H1 (cell line): Measurements from ENCODE around the gene GNAI2. TPM values are rescaled to one million over a fixed set of nuclear protein-coding genes. Genes with fewer than 3 reads are reported as not detected.

ENCODE experiments used
- CTCF ChIA-PET: fragments of 300-600 bp; sonication (Branson Sonifier 250); formaldehyde crosslinking; loops from one replicate; lab custom pipeline; 2021; ENCODE audit not compliant: partially characterized antibody; lab: Charles Lee
- POLR2A ChIA-PET: fragments of 300-600 bp; sonication (Branson Sonifier 250); formaldehyde crosslinking; loops from one replicate; lab custom pipeline; 2021; ENCODE audit warnings: inconsistent platforms; ENCODE audit not compliant: partially characterized antibody; lab: Charles Lee
- DNase-seq, 2 experiments: peaks; one replicate each; pipeline versions ENCODE4 v3.0.0 to v3.0.0-alpha.2; 2010 to 2022; ENCODE audit warnings: low spot score in 2 of 2, low read depth in 1 of 2, mixed read lengths in 1 of 2
- FAIRE-seq: peaks from 2 replicates; lab custom pipeline; 2011; peaks lifted over from hg19 to GRCh38; lab: Jason Lieb, UNC
- H2AFZ ChIP-seq: 2 replicates; pipeline ENCODE4 v1.8.1; 2012; ENCODE audit warnings: low read length, inconsistent platforms
- H2AK5ac ChIP-seq: 2 replicates; pipeline ENCODE4 v1.6.1; 2013; ENCODE audit warnings: low read depth, low read length
- H2BK120ac ChIP-seq: replicated peaks from 2 replicates; pipeline ENCODE3; 2013; ENCODE audit warnings: low read depth, low read length, inconsistent platforms
- H2BK12ac ChIP-seq: 2 replicates; pipeline ENCODE4 v1.6.1; 2013; ENCODE audit warnings: low read depth, low read length
- H2BK15ac ChIP-seq: 2 replicates; pipeline ENCODE4 v1.6.1; 2013; ENCODE audit warnings: low read length
- H2BK20ac ChIP-seq: 2 replicates; pipeline ENCODE4 v1.6.1; 2013; ENCODE audit warnings: low read length
- H2BK5ac ChIP-seq: 2 replicates; pipeline ENCODE4 v1.6.1; 2013; ENCODE audit warnings: low read depth, low read length
- H3K14ac ChIP-seq: 2 replicates; pipeline ENCODE4 v1.6.1; 2013; ENCODE audit warnings: inconsistent platforms; ENCODE audit not compliant: insufficient read length
- H3K18ac ChIP-seq: 2 replicates; pipeline ENCODE4 v1.6.1; 2013; ENCODE audit warnings: low read length; ENCODE audit errors: extremely low read depth
- H3K23ac ChIP-seq: 2 replicates; pipeline ENCODE4 v1.6.1; 2013; ENCODE audit warnings: inconsistent platforms; ENCODE audit not compliant: insufficient read length
- H3K23me2 ChIP-seq: 2 replicates; pipeline ENCODE4 v1.6.1; 2013; ENCODE audit warnings: low read depth, low read length
- H3K27ac ChIP-seq: 2 replicates; pipeline ENCODE4 v1.6.1; 2011; ENCODE audit warnings: low read depth, low read length, inconsistent platforms
- H3K27me3 ChIP-seq, 4 experiments: replicated peaks in 1 of 4; 1 replicate in 1 of 4; 2 replicates in 3 of 4; pipeline versions ENCODE4 v1.6.1 to v1.8.1; 2011 to 2013; ENCODE audit warnings: low read length in 3 of 4, mild to moderate bottlenecking in 3 of 4, inconsistent platforms in 2 of 4, mixed read lengths in 2 of 4, moderate library complexity in 1 of 4; ENCODE audit not compliant: control insufficient read depth in 3 of 4, insufficient read depth in 3 of 4; ENCODE audit errors: extremely low read depth in 1 of 4
- H3K36me3 ChIP-seq, 4 experiments: 2 replicates each; pipeline versions ENCODE4 v1.6.1 to v1.8.1; 2011 to 2013; ENCODE audit warnings: mild to moderate bottlenecking in 4 of 4, low read length in 3 of 4, moderate library complexity in 2 of 4, control low read depth in 1 of 4, inconsistent platforms in 1 of 4; ENCODE audit not compliant: insufficient read depth in 4 of 4, control insufficient read depth in 2 of 4
- H3K4ac ChIP-seq: replicated peaks from 2 replicates; pipeline ENCODE3; 2013; ENCODE audit warnings: low read length, low read depth, mixed read lengths, inconsistent platforms; ENCODE audit not compliant: insufficient read length
- H3K4me1 ChIP-seq, 4 experiments: replicated peaks in 1 of 4; 1 replicate in 1 of 4; 2 replicates in 3 of 4; pipeline versions ENCODE4 v1.6.1 to v1.8.1; 2011 to 2013; ENCODE audit warnings: low read length in 3 of 4, inconsistent platforms in 2 of 4, mixed read lengths in 1 of 4; ENCODE audit not compliant: insufficient read depth in 4 of 4, control insufficient read depth in 3 of 4
- H3K4me2 ChIP-seq, 2 experiments: 2 replicates each; pipeline versions ENCODE4 v1.6.1 to v1.8.1; 2011 to 2013; ENCODE audit warnings: low read depth in 2 of 2, low read length in 2 of 2, control low read depth in 1 of 2, inconsistent platforms in 1 of 2, mild to moderate bottlenecking in 1 of 2; ENCODE audit not compliant: insufficient read depth in 1 of 2
- H3K4me3 ChIP-seq, 4 experiments: fragments of 200-600, 300-600 bp in 1 of 4; sonication (generic), shearing (Covaris generic), sonication (Bioruptor Twin) in 1 of 4; 2 replicates each; pipeline versions ENCODE4 v1.5.1 to v1.8.1; 2011 to 2016; ENCODE audit warnings: low read length in 4 of 4, low read depth in 3 of 4, control low read depth in 2 of 4, inconsistent platforms in 2 of 4, mild to moderate bottlenecking in 2 of 4, mixed read lengths in 1 of 4, moderate library complexity in 1 of 4; ENCODE audit not compliant: insufficient read depth in 2 of 4; ENCODE audit errors: extremely low read depth in 1 of 4
- H3K56ac ChIP-seq: replicated peaks from 2 replicates; pipeline ENCODE3; 2013; ENCODE audit warnings: low read depth, mild to moderate bottlenecking, mixed read lengths, low read length, inconsistent platforms; ENCODE audit not compliant: insufficient read length
- H3K79me1 ChIP-seq: 2 replicates; pipeline ENCODE4 v1.6.1; 2013; ENCODE audit warnings: low read depth, low read length, control low read depth
- H3K79me2 ChIP-seq, 2 experiments: 2 replicates each; pipeline versions ENCODE4 v1.6.1 to v1.8.1; 2012 to 2013; ENCODE audit warnings: low read length in 2 of 2, mild to moderate bottlenecking in 2 of 2, inconsistent platforms in 1 of 2; ENCODE audit not compliant: insufficient read depth in 2 of 2, control insufficient read depth in 1 of 2
- H3K9ac ChIP-seq, 4 experiments: replicated peaks in 1 of 4; 1 replicate in 1 of 4; 2 replicates in 3 of 4; pipeline versions ENCODE4 v1.6.1 to v1.8.1; 2011 to 2013; ENCODE audit warnings: low read depth in 3 of 4, low read length in 3 of 4, control low read depth in 2 of 4, mild to moderate bottlenecking in 2 of 4, moderate library complexity in 2 of 4, inconsistent platforms in 1 of 4; ENCODE audit errors: extremely low read depth in 1 of 4
- H3K9me3 ChIP-seq, 2 experiments: 2 replicates each; pipeline versions ENCODE4 v1.6.1 to v1.8.1; 2012 to 2013; ENCODE audit warnings: mild to moderate bottlenecking in 2 of 2, moderate library complexity in 2 of 2, control low read depth in 1 of 2, inconsistent platforms in 1 of 2, low read depth in 1 of 2, low read length in 1 of 2, mixed read lengths in 1 of 2; ENCODE audit not compliant: insufficient read depth in 2 of 2
- H4K20me1 ChIP-seq, 2 experiments: replicated peaks in 1 of 2; 2 replicates each; pipeline versions ENCODE3 to v1.8.1; 2011 to 2013; ENCODE audit warnings: inconsistent platforms in 2 of 2, low read length in 2 of 2, mild to moderate bottlenecking in 1 of 2; ENCODE audit not compliant: insufficient read depth in 2 of 2, control insufficient read depth in 1 of 2
- H4K5ac ChIP-seq: 2 replicates; pipeline ENCODE4 v1.6.1; 2013; ENCODE audit warnings: low read length, low read depth, mixed read lengths, inconsistent platforms; ENCODE audit not compliant: insufficient read length
- H4K8ac ChIP-seq: 2 replicates; pipeline ENCODE4 v1.8.0; 2013; ENCODE audit warnings: mild to moderate bottlenecking, moderate library complexity, low read length, inconsistent platforms; ENCODE audit not compliant: insufficient read depth; ENCODE audit errors: extremely low read depth
- H4K91ac ChIP-seq: replicated peaks from 2 replicates; pipeline ENCODE3; 2013; ENCODE audit warnings: low read length, mixed read lengths, inconsistent platforms; ENCODE audit not compliant: insufficient read length
- CTBP2 ChIP-seq: IDR thresholded peaks from 2 replicates; pipeline ENCODE4 v1.7.0; 2011; ENCODE audit warnings: borderline replicate concordance, mild to moderate bottlenecking, moderate library complexity, mixed read lengths, low read length; ENCODE audit not compliant: insufficient read depth, insufficient read length
- EGR1 ChIP-seq: IDR thresholded peaks from 2 replicates; pipeline ENCODE4 v1.6.1; 2011; ENCODE audit warnings: low read depth, low read length, borderline replicate concordance
- TAF1 ChIP-seq: IDR thresholded peaks from 2 replicates; pipeline ENCODE4 v1.6.1; 2011; ENCODE audit warnings: mild to moderate bottlenecking, low read depth, low read length
- TAF7 ChIP-seq: optimal IDR thresholded peaks from 2 replicates; pipeline ENCODE3; 2011; ENCODE audit warnings: low read depth, mild to moderate bottlenecking, inconsistent platforms, low read length, moderate library complexity, borderline replicate concordance
- TBP ChIP-seq: IDR thresholded peaks from 2 replicates; pipeline ENCODE4 v1.6.1; 2011; ENCODE audit warnings: low read depth, low read length, improper control_type of control experiment
- WGBS, 2 experiments: shearing (Covaris generic) in 1 of 2; methylation state at CpG; one replicate each; pipeline versions ENCODE4 v1.1.6 to v1.1.7; 2013 to 2015; ENCODE audit warnings: low lambda C conversion rate in 2 of 2, mixed read lengths in 2 of 2, inconsistent platforms in 1 of 2, low coverage in 1 of 2, missing lambda C conversion rate in 1 of 2; ENCODE audit not compliant: insufficient replicate concordance in 2 of 2, insufficient coverage in 1 of 2, insufficient read length in 1 of 2; ENCODE audit errors: extremely low coverage in 1 of 2, missing lambda C conversion rate in 1 of 2; 5-methylcytosine and 5-hydroxymethylcytosine counted together
- polyA plus RNA-seq, 7 experiments: library from polyadenylated mRNA; depleted of rRNA in 3 of 7; stranded (reverse) in 5 of 7; unstranded in 2 of 7; fragments of >200 nt in 5 of 7; fragments of 200-250 nt in 2 of 7; gene quantifications; 1 replicate in 5 of 7; 2 replicates in 1 of 7; 4 replicates in 1 of 7; pipeline versions ENCODE4 v1.2.1 to v1.2.3, GENCODE V29; 2011 to 2013; ENCODE audit warnings: missing spikeins in 2 of 7, mixed read lengths in 2 of 7
- total RNA-seq: library from RNA; stranded (reverse); fragmentation: NEBNext Ultra II Directional; extraction: Animal tissue kit (Norgen Biotek cat#: 25700); gene quantifications from 2 replicates; pipeline ENCODE4 v1.2.1, GENCODE V29; 2021
- TF ChIP-seq, protein P1 (sequence below), 3 experiments: IDR thresholded peaks; 1 replicate in 2 of 3; 2 replicates in 1 of 3; pipeline versions ENCODE4 v1.5.1 to v1.6.1; 2011; ENCODE audit warnings: low read length in 3 of 3, mild to moderate bottlenecking in 3 of 3, inconsistent platforms in 2 of 3, low read depth in 1 of 3, moderate library complexity in 1 of 3; ENCODE audit not compliant: insufficient read depth in 1 of 3; ENCODE audit errors: control extremely low read depth in 1 of 3
- TF ChIP-seq, protein P2 (sequence below): IDR thresholded peaks from 2 replicates; pipeline ENCODE4 v1.6.1; 2012; ENCODE audit warnings: inconsistent platforms

GNAI2 gene
- total and polyA plus RNA-seq, 2 of the 8 experiments (the other 6 are each of a cell fraction or from before 2014, with no cell fraction given) = 168 to 539 TPM

DNA sequence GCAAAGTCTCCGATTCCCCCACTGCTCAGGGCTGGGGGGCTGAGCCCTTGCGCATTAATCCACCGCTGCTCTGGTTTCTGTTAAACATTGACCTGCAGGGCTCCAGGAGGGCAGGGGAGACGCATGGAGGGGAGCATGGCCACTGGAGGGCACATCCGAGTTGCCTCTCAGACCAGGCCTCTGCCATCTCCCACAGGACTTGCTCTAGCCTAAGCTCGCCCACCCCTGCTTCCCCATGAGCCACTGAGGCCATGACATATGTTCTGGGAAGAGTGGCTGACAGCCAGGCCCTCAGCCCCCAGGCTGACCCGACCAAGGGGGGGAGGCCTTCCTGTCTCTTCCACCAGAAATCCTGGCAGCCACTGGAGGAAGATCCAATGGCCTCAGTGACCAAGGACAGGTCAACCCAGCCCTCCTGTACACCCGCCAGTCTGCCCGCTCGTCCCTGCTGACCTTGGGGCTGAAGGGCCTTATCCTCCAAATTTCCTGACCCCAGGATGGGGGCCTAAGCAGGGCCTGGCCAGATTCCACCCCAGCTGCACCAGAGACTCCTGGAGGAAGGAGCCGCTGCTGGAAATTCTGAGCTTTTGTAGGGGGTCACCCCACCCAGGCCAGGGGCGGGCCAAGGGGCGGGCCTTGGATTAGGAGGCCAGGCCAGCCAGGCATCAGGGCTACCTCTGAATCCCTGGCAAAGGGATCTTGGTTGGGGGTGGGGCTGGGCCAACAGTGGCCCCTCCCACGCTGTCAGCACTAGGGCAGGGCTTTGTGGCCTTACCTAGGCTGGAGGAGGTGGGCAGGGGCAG, 67.2 kb downstream of the GNAI2 start, which contains the start of gene HYAL1:
HYAL1 (minus strand) TSS at position 562 of the 803 bp plus-strand sequence. CDS start 618 bp downstream, outside the sequence.
- no peaks in the 10 kb centered on the region for H4K20me1 ChIP-seq
- peak within 1 kb of the TSS; percentile 43 to 44; a peak in 3 of 4 replicates for H3K4me2 ChIP-seq
- 64% methylated on average over 14 of the region's 14 CpGs; no CpG with 5 or more reads in 1 of the 2 experiments for WGBS, 2 experiments
- H3K79me1 ChIP-seq = no peaks in the 10 kb centered on the region
- H3K9ac ChIP-seq = no peak within 1 kb of the TSS; a peak in 1 of 7 replicates
- FAIRE-seq (peak; percentile 24), DNase-seq (peak in 1 of 2 experiments; percentile 85)
- H3K56ac ChIP-seq = peak within 1 kb of the TSS; percentile 14
- H3K23ac ChIP-seq = no peak within 1 kb of the TSS
- H3K27ac ChIP-seq = no peak within 1 kb of the TSS
- no peak within 1 kb of the TSS for H2BK20ac ChIP-seq
- ChIA-PET CTCF (interaction anchor here (0.8 to 3.6 kb wide), 9 partner anchors 9 to 50 kb away, joined by 3 to 24 read pairs (median 5); partner anchors contain the start of genes HYAL2 and IFRD2), POLR2A (interaction anchor here (1.0 to 11.3 kb wide), 4 partner anchors 11 to 39 kb away, joined by 3 to 149 read pairs (median 10); partner anchors contain the start of genes HYAL2, IFRD2 and TUSC2)
- H3K4ac ChIP-seq = peak within 1 kb of the TSS; percentile 13
- peaks cover 0 to 25% (median 12%) of the 10 kb centered on the region in 4 experiments; a peak in 6 of 7 replicates for H3K4me1 ChIP-seq
- no peaks in the 10 kb centered on the region for H3K27me3 ChIP-seq
- H4K91ac ChIP-seq = peak within 1 kb of the TSS; percentile 12
- H2BK120ac ChIP-seq = no peak within 1 kb of the TSS
- H3K18ac ChIP-seq = peak within 1 kb of the TSS; percentile 85
- H3K9me3 ChIP-seq = peaks cover 6 to 16% of the 10 kb centered on the region in 2 experiments; a peak in 3 of 4 replicates
- peak within 1 kb of the TSS in 1 of 4 experiments; percentile 23; a peak in 1 of 8 replicates for H3K4me3 ChIP-seq
- no peaks in the 10 kb centered on the region for H3K79me2 ChIP-seq
- no peak within 1 kb of the TSS for H4K5ac ChIP-seq
- H3K23me2 ChIP-seq = peaks cover 5% of the 10 kb centered on the region; the same call in 1 of the 2 replicates
- peak within 1 kb of the TSS; percentile 41 for H4K8ac ChIP-seq
- H2BK15ac ChIP-seq = peak within 1 kb of the TSS; percentile 46; the same call in 1 of the 2 replicates
- H2AK5ac ChIP-seq = peak within 1 kb of the TSS; percentile 26; the same call in 1 of the 2 replicates
- no peaks in the 10 kb centered on the region for H3K36me3 ChIP-seq
- peak within 1 kb of the TSS; percentile 77; the same call in 1 of the 2 replicates for H2BK12ac ChIP-seq
- no peak within 1 kb of the TSS for H2AFZ ChIP-seq
- H3K14ac ChIP-seq = no peak within 1 kb of the TSS
- H2BK5ac ChIP-seq = peak within 1 kb of the TSS; percentile 32; the same call in 1 of the 2 replicates
- TF ChIP-seq TBP (peak; percentile 52; the same call in 1 of the 2 replicates), EGR1 (no peak), CTBP2 (no peak), TAF1 (peak; percentile 58; the same call in 1 of the 2 replicates), TAF7 (no peak)
- TF ChIP-seq, protein P1, sequence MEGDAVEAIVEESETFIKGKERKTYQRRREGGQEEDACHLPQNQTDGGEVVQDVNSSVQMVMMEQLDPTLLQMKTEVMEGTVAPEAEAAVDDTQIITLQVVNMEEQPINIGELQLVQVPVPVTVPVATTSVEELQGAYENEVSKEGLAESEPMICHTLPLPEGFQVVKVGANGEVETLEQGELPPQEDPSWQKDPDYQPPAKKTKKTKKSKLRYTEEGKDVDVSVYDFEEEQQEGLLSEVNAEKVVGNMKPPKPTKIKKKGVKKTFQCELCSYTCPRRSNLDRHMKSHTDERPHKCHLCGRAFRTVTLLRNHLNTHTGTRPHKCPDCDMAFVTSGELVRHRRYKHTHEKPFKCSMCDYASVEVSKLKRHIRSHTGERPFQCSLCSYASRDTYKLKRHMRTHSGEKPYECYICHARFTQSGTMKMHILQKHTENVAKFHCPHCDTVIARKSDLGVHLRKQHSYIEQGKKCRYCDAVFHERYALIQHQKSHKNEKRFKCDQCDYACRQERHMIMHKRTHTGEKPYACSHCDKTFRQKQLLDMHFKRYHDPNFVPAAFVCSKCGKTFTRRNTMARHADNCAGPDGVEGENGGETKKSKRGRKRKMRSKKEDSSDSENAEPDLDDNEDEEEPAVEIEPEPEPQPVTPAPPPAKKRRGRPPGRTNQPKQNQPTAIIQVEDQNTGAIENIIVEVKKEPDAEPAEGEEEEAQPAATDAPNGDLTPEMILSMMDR (IDR thresholded peaks at IDR 0.05; ENCODE audit: control extremely low read depth in 1 of 3, insufficient read depth in 1 of 3, low read depth in 1 of 3, low read length in 3 of 3) = peak in 2 of 3 experiments; percentile 39 to 41; a peak in 3 of 4 replicates
- TF ChIP-seq, protein P2, sequence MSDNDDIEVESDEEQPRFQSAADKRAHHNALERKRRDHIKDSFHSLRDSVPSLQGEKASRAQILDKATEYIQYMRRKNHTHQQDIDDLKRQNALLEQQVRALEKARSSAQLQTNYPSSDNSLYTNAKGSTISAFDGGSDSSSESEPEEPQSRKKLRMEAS = peak; percentile 57
